Measurements from ENCODE around the gene SGSM2. TPM values are rescaled to one million over a fixed set of nuclear protein-coding genes. Genes with fewer than 3 reads are reported as not detected.

SGSM2 gene
- total and polyA plus RNA-seq, 4 donors = 5.5 to 17.5 (median 12.4) TPM

- no peaks in the 10 kb centered on the region for H3K9me3 ChIP-seq (ENCODE audit: control insufficient read depth in 4 of 4, low read length in 3 of 4)
- TF ChIP-seq, protein P1, sequence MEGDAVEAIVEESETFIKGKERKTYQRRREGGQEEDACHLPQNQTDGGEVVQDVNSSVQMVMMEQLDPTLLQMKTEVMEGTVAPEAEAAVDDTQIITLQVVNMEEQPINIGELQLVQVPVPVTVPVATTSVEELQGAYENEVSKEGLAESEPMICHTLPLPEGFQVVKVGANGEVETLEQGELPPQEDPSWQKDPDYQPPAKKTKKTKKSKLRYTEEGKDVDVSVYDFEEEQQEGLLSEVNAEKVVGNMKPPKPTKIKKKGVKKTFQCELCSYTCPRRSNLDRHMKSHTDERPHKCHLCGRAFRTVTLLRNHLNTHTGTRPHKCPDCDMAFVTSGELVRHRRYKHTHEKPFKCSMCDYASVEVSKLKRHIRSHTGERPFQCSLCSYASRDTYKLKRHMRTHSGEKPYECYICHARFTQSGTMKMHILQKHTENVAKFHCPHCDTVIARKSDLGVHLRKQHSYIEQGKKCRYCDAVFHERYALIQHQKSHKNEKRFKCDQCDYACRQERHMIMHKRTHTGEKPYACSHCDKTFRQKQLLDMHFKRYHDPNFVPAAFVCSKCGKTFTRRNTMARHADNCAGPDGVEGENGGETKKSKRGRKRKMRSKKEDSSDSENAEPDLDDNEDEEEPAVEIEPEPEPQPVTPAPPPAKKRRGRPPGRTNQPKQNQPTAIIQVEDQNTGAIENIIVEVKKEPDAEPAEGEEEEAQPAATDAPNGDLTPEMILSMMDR (IDR thresholded peaks at IDR 0.05; ENCODE audit: low read depth, low read length, missing input control) = no peak
- TF ChIP-seq SP1 (IDR thresholded peaks at IDR 0.05) (no peak), FOXA1 (IDR thresholded peaks at IDR 0.05) (no peak), HNF4G (IDR thresholded peaks at IDR 0.05) (no peak), NR2F2 (IDR thresholded peaks at IDR 0.05) (no peak), TAF1 (conservative IDR thresholded peaks at IDR 0.05) (no peak), FOXA2 (IDR thresholded peaks at IDR 0.05) (no peak), HNF4A (conservative IDR thresholded peaks at IDR 0.05) (no peak), JUND (IDR thresholded peaks at IDR 0.05) (no peak), ZBTB33 (IDR thresholded peaks at IDR 0.05) (no peak), RAD21 (IDR thresholded peaks at IDR 0.05) (no peak), EGR1 (IDR thresholded peaks at IDR 0.05; ENCODE audit: low read depth in 2 of 2) (no peak), YY1 (IDR thresholded peaks at IDR 0.05) (no peak), GABPA (IDR thresholded peaks at IDR 0.05 in 1 of 2, conservative IDR thresholded peaks at IDR 0.05 in 1 of 2) (no peak), REST (IDR thresholded peaks at IDR 0.05) (no peak), ATF3 (IDR thresholded peaks at IDR 0.05) (no peak)
- H3K9ac ChIP-seq (ENCODE audit: low read depth in 1 of 2, low read length in 2 of 2) = peak overlapping the region; percentile 56 to 68
- no peak for DNase-seq (ENCODE audit: low spot score)
- peak overlapping the region in 1 of 3 donors; percentile 68 for H3K4me3 ChIP-seq (ENCODE audit: low read depth in 1 of 3, low read length in 3 of 3)
- peaks cover 0 to 10% (median 5%) of the 10 kb centered on the region in 4 donors for H3K36me3 ChIP-seq (ENCODE audit: control insufficient read depth in 4 of 4, insufficient read depth in 3 of 4, low read depth in 1 of 4, low read length in 3 of 4)
- H3K27ac ChIP-seq (ENCODE audit: low read depth in 1 of 2, low read length in 2 of 2) = peak overlapping the region; percentile 99
- H3K27me3 ChIP-seq (ENCODE audit: control insufficient read depth in 4 of 4, insufficient read depth in 4 of 4, low read length in 3 of 4) = no peaks in the 10 kb centered on the region
- 75% methylated on average over 18 of the region's 18 CpGs for WGBS
- H3K4me1 ChIP-seq (ENCODE audit: control insufficient read depth in 4 of 4, insufficient read depth in 4 of 4, low read length in 3 of 4) = peaks cover 7 to 32% (median 24%) of the 10 kb centered on the region in 4 donors
These were observed 54.4 kb downstream of the SGSM2 start for GRCh38 chr17:2391597-2392251.

All from liver (tissue), 9 donors.